ENCODE data around the gene DNAJB9. TPM values are rescaled to one million over a fixed set of nuclear protein-coding genes. Genes with fewer than 3 reads are reported as not detected.

The DNAJB9 gene
- total and polyA plus RNA-seq, 2 of the 13 experiments (the other 11 are each of a cell fraction or from before 2014, with no cell fraction given), result 8.6 to 16.4 TPM

DNA sequence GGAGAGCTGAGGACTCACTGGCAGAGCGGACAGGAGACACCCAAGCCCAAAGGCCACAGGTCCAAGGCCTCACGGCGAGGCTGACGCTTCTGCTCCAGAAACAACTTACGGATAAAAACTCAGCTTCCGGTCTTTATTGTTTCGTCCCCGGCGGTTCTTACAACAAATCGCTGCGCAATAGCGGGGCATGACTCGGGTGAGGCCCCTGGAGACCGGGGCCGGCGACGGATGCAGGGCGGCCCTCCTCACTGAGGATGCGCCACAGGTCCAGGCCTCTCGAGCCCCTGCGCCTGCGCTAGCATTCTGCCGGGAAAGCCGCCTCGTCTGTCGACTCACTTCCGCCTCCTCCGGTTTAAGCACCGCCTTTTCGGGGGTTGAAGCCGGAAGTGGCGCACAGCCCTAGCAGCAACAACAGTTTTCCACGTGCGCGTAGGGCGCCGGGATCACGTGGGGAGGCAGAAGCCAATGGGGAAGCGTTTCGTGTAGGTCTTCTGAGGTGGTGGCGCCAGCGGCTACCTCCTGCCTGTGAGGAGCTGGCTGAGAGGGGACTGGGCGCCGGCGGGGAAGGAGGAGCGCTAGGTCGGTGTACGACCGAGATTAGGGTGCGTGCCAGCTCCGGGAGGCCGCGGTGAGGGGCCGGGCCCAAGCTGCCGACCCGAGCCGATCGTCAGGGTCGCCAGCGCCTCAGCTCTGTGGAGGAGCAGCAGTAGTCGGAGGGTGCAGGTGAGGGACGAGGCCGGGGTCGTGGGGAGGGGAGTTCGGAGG lies at the start of gene DNAJB9, which contains the start of gene THAP5 (continued):
- TF ChIP-seq, protein P1, sequence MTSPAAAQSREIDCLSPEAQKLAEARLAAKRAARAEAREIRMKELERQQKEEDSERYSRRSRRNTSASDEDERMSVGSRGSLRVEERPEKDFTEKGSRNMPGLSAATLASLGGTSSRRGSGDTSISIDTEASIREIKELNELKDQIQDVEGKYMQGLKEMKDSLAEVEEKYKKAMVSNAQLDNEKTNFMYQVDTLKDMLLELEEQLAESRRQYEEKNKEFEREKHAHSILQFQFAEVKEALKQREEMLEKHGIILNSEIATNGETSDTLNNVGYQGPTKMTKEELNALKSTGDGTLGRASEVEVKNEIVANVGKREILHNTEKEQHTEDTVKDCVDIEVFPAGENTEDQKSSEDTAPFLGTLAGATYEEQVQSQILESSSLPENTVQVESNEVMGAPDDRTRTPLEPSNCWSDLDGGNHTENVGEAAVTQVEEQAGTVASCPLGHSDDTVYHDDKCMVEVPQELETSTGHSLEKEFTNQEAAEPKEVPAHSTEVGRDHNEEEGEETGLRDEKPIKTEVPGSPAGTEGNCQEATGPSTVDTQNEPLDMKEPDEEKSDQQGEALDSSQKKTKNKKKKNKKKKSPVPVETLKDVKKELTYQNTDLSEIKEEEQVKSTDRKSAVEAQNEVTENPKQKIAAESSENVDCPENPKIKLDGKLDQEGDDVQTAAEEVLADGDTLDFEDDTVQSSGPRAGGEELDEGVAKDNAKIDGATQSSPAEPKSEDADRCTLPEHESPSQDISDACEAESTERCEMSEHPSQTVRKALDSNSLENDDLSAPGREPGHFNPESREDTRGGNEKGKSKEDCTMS (CRISPR knock-in tag; conservative IDR thresholded peaks at IDR 0.05), result 0 out of 2 replicates have a peak, but pooled peaks have one; percentile 8
- TF ChIP-seq, protein P2, sequence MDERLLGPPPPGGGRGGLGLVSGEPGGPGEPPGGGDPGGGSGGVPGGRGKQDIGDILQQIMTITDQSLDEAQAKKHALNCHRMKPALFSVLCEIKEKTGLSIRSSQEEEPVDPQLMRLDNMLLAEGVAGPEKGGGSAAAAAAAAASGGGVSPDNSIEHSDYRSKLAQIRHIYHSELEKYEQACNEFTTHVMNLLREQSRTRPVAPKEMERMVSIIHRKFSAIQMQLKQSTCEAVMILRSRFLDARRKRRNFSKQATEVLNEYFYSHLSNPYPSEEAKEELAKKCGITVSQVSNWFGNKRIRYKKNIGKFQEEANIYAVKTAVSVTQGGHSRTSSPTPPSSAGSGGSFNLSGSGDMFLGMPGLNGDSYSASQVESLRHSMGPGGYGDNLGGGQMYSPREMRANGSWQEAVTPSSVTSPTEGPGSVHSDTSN (CRISPR knock-in tag; IDR thresholded peaks at IDR 0.05), result no peak
- TF ChIP-seq ZKSCAN5 (CRISPR knock-in tag; IDR thresholded peaks at IDR 0.05) (0 out of 2 replicates have a peak, but pooled peaks have one; percentile 20), SIN3B (IDR thresholded peaks at IDR 0.05; ENCODE audit: low read length) (no peak), ZNF570 (CRISPR knock-in tag; IDR thresholded peaks at IDR 0.05; ENCODE audit: borderline replicate concordance) (no peak), ZNF572 (CRISPR knock-in tag; IDR thresholded peaks at IDR 0.05) (no peak), SP2 (CRISPR knock-in tag; IDR thresholded peaks at IDR 0.05) (peak; percentile 83), ZSCAN29 (CRISPR knock-in tag; conservative IDR thresholded peaks at IDR 0.05) (peak; percentile 93), EZH2 (conservative IDR thresholded peaks at IDR 0.05; ENCODE audit: low read depth, low read length) (no peak), ZNF296 (CRISPR knock-in tag; conservative IDR thresholded peaks at IDR 0.05) (no peak)
- TF ChIP-seq, protein P3, sequence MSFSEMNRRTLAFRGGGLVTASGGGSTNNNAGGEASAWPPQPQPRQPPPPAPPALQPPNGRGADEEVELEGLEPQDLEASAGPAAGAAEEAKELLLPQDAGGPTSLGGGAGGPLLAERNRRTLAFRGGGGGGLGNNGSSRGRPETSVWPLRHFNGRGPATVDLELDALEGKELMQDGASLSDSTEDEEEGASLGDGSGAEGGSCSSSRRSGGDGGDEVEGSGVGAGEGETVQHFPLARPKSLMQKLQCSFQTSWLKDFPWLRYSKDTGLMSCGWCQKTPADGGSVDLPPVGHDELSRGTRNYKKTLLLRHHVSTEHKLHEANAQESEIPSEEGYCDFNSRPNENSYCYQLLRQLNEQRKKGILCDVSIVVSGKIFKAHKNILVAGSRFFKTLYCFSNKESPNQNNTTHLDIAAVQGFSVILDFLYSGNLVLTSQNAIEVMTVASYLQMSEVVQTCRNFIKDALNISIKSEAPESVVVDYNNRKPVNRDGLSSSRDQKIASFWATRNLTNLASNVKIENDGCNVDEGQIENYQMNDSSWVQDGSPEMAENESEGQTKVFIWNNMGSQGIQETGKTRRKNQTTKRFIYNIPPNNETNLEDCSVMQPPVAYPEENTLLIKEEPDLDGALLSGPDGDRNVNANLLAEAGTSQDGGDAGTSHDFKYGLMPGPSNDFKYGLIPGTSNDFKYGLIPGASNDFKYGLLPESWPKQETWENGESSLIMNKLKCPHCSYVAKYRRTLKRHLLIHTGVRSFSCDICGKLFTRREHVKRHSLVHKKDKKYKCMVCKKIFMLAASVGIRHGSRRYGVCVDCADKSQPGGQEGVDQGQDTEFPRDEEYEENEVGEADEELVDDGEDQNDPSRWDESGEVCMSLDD (CRISPR knock-in tag; IDR thresholded peaks at IDR 0.05; ENCODE audit: borderline replicate concordance), result no peak
- TF ChIP-seq, protein P4, sequence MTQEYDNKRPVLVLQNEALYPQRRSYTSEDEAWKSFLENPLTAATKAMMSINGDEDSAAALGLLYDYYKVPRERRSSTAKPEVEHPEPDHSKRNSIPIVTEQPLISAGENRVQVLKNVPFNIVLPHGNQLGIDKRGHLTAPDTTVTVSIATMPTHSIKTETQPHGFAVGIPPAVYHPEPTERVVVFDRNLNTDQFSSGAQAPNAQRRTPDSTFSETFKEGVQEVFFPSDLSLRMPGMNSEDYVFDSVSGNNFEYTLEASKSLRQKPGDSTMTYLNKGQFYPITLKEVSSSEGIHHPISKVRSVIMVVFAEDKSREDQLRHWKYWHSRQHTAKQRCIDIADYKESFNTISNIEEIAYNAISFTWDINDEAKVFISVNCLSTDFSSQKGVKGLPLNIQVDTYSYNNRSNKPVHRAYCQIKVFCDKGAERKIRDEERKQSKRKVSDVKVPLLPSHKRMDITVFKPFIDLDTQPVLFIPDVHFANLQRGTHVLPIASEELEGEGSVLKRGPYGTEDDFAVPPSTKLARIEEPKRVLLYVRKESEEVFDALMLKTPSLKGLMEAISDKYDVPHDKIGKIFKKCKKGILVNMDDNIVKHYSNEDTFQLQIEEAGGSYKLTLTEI (CRISPR knock-in tag; conservative IDR thresholded peaks at IDR 0.05), result no peak
- TF ChIP-seq, protein P5, sequence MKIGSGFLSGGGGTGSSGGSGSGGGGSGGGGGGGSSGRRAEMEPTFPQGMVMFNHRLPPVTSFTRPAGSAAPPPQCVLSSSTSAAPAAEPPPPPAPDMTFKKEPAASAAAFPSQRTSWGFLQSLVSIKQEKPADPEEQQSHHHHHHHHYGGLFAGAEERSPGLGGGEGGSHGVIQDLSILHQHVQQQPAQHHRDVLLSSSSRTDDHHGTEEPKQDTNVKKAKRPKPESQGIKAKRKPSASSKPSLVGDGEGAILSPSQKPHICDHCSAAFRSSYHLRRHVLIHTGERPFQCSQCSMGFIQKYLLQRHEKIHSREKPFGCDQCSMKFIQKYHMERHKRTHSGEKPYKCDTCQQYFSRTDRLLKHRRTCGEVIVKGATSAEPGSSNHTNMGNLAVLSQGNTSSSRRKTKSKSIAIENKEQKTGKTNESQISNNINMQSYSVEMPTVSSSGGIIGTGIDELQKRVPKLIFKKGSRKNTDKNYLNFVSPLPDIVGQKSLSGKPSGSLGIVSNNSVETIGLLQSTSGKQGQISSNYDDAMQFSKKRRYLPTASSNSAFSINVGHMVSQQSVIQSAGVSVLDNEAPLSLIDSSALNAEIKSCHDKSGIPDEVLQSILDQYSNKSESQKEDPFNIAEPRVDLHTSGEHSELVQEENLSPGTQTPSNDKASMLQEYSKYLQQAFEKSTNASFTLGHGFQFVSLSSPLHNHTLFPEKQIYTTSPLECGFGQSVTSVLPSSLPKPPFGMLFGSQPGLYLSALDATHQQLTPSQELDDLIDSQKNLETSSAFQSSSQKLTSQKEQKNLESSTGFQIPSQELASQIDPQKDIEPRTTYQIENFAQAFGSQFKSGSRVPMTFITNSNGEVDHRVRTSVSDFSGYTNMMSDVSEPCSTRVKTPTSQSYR (CRISPR knock-in tag; IDR thresholded peaks at IDR 0.05; ENCODE audit: borderline replicate concordance), result 0 out of 2 replicates have a peak, but pooled peaks have one; percentile 5
- TF ChIP-seq, protein P6, sequence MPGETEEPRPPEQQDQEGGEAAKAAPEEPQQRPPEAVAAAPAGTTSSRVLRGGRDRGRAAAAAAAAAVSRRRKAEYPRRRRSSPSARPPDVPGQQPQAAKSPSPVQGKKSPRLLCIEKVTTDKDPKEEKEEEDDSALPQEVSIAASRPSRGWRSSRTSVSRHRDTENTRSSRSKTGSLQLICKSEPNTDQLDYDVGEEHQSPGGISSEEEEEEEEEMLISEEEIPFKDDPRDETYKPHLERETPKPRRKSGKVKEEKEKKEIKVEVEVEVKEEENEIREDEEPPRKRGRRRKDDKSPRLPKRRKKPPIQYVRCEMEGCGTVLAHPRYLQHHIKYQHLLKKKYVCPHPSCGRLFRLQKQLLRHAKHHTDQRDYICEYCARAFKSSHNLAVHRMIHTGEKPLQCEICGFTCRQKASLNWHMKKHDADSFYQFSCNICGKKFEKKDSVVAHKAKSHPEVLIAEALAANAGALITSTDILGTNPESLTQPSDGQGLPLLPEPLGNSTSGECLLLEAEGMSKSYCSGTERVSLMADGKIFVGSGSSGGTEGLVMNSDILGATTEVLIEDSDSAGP (CRISPR knock-in tag; IDR thresholded peaks at IDR 0.05; ENCODE audit: borderline replicate concordance), result peak; percentile 80; the same call in 1 of the 2 replicates
